DMS 273 (cell line): ENCODE measurements around the gene ZFYVE28.
"Not testable (repeated sequence)": the region's sequence is repeated elsewhere in the genome, so short reads cannot be mapped to it uniquely, and the experiment has no call there.

Experiments
- DNase-seq: peaks from one replicate; lab custom pipeline; 2025; ENCODE audit not compliant: unreplicated experiment; lab: John Stamatoyannopoulos, UW

Gene ZFYVE28

DNA sequence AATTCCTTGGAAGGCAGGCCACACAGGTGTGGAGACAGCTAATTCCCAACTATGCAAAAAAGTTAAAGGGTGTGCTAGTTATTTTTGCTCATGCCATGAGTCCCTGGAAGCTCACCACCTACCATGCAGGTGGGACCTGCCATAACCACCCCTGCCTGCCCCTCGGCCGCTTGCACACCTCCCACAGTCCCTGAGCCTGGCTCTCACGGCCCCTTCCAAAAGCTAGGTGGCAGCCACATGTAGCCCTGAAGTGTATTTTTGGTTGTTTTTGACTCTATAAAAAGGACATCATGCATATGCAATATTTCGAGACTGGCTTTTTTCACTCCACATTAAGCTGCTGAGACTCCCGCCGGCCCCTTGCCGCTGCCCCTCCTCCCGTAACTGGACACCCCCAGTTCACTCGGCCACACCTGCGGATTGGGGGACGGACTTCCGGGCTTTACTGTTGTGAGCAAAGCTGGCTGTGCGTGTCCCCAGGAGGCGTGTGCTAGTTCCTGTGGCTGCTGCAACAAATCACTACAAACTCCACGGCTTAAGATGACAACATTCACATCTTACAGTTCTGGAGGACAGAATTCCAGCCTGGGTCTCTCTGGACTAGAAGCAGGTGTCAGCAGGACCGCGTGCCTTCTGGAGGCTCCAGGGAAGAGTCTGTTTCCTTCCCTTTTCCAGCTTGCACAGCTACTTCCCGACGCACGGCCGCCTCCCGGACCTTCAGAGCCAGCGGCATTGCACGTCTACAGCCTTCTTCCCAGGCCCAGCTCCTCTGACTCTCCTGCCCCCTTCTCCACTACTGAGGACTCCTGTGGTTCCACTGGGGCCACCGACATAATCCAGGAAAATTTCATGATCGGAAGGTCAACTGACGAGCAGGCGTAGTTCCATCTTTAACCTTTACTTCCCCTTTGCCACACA is 24.8 kb downstream of the ZFYVE28 start:
- DNase-seq = no peak

DNA sequence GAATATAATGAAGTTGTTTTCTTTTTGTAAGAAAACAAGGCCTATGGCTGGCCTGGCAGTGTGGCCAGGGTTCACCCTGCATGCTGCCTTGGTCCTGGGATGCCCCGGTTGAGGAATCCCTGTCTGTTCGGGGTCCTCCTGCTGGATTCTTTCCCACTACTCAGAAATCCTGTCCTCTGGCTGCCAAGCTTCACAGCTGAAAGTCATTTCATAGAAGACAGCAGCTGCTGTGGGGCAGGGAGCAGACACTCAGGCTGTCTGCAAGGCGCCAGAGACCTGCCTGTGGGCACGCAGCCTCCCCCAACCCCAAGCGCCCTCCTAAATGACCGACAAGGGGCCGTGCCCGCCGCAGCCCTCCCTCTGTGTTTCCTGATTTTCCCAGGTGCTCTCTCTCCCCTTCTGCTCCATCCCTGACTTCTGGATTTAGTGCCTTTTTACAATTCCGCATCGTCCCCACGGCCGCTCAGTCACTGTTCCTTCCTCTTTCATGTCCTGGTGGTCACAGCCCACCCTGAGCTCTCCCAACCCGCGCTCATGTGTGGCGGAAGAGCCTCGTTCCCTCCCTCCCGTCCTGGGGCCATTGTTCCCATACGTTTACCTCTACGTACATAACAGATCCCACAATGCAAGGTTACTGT is 27.5 kb downstream of the ZFYVE28 start:
- DNase-seq = peak; percentile 12

DNA sequence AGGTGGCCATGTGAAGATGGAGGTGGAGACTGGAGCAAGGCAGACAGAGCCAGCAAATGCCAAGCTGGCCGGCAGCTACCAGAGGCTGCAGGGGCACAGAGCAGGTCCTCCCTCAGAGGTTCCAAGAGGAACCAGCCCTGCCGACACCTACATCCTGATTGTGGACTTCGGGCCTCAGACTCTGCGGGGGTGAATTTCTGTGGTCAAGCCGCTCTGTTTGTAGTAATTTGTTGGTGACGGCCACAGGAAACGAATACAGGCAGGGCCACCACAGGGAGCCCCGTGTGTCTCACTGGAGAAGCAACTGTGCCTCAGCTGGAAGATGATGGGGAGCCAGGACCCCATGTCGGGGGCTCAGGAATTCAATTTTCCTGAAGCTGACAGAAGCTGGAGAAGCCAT is 28.3 kb downstream of the ZFYVE28 start:
- no peak for DNase-seq

DNA sequence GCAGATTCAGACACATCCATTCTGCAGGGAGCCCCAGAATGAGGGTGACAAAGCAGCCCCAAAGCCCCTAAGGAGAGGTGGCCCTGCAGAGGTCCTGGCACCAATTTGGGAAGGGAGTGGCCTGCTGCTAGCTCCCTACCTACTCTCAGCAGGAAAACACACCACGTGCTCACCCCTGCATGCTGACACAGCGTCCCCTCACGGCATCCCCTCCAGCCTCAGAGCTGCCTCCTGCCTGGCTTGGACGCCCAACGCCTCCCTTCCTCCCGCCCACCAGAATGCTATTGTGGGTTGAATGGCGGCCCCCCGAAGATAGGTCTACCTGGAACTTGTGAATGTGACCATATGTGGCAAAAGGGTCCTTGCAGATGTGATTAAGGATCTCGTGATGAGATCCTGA is 28.8 kb downstream of the ZFYVE28 start:
- no peak for DNase-seq

DNA sequence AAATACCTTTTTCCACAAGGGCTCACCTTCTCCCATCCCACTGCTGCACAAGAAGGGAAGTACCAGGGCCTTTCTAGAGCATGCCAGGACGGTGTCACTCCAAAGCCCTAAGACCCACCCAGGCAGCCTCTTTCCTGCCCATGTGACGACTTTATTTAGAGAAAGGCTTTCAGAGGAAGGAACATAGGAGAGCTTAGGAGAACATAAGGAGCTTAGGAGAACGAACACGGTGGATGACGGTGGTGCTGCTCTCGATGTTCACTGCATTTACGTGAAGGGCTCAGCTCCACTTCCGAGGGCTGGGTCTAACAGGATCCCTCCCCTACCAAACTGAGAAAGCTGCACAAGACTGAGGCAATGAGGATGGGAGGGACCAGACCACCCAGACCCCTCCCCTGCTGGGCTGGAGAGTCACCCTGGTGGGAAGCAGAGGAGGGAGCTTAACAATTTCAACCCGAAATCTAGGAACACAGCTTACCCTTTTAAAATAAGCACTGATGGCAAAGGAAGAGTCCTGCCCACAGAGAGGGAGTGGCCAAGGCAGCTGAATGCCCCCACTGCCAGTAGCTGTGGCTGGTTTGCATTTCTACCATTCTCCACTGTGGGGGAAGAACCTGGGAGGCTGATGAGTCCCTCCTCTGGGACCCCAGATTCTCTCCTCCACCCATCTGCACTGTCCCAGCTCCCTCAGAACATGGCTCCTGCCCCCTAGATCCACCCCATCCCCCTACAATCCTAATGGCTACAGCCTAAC is 29.8 kb downstream of the ZFYVE28 start:
- DNase-seq = no peak

DNA sequence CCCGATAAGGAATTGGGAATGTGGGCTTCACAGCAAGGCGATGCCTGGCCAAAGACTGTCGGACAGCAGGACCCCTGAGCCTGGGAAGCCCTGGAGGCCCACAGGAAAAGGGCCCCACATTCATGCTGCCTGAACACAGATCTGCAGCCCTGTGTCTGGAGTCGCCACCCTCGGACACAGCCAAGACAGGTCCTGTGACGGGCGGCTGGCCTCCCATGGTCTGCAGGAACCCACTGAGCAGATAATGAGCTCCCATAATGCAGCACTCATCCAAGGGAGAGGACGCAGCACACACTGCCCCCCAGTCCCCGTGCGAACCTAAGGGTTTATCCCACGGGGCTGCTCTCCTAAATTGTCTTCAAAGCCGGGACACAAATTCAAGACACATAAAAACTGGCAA is 30.6 kb downstream of the ZFYVE28 start:
- no peak for DNase-seq

DNA sequence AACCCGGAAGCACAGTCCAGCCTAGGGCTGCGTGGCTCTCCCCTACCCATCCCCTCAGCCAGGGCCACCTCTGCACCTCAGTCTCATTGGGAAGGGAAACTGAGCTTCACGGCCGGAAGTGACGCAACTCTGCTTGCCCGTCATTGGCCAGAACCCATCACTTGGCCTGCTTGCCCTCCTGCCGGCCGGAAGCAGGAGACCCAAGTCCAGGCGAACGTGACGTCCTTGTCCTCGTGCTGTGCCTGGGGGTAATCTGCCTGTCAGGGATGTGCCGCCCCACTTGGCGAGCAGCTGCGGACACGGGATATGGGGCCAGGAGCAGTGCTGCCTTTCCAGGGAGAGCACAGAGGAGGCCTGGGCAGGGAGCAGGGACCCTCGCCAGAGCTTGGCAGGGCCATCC is 31.2 kb downstream of the ZFYVE28 start:
- no peak for DNase-seq

DNA sequence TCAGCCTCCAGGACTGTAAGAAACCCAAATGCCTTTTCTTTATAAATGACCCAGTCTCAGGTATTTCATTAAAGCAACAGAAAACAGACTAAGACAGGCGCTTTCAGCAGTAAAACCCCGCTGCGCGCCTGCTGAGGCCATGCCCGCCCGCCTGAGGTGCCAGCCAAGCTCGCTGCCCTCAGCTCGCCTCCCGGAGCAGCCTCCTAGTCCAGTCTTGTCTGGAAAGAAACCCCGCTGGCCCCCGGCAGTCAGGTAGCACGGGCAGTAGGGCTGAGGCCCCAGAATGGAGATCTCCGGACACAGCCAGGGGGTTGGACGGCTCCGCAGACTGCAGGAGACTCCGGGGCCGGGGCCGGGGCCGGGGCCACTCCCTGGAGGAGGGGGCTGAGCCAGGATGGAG is 31.7 kb downstream of the ZFYVE28 start:
- DNase-seq = no peak

DNA sequence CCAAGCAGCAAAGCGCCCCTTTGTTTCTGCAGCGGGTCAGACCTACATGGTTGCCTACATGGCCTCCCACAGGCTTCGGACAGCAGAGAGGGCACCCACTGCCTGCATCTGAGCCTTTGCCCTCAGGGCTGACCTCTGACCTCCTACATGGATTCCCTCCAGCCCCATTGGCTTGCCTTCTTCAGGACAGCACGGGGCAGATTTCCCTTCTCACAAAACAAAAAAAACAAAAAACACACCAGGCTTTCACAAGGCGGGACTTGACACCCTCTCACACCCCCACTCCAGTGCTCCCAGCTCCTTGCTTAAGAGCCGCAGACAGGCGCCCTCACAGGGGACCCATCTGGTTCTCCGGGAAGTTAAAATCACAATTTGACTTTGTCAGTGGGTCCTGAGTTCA is 32.9 kb downstream of the ZFYVE28 start:
- no peak for DNase-seq

DNA sequence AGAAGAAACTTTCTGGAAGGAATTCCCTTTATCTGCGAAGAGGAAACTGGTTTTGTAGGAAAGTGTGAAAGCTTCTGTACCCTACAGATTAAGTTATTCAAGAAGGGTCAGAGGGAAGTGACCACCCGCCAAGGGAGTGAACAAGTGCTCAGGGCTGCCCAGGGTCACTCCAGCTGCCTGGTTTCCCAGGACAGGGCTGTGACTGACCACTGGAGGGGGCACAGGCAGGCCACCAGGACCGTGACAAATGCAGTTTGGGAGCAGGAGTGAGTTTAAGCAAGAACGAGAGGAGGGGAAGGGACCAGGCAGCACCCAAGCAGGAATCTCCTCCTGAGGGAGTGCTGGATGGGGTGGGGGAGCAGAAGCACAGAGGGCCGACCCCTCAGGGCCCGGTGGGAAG is 34.2 kb downstream of the ZFYVE28 start:
- no peak for DNase-seq

DNA sequence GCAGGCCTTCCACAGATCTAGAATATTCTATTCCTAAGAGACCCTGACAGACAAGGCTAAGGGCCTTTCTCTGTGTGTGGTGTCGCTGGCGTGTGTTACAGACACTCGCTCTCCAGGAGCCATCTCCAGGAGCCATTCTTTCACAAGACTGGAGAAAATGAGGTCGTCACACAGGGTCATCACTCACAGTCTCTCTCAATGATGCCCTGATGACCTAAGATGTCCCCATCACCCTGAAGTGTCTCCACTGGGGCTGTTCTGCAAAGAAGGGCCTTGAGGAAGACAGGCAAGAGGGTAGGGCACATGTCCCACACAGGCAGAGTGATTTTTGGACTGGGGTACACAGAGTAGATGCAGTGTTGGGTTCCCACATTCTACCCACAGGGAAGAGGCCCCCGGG is 34.7 kb downstream of the ZFYVE28 start:
- no peak for DNase-seq

DNA sequence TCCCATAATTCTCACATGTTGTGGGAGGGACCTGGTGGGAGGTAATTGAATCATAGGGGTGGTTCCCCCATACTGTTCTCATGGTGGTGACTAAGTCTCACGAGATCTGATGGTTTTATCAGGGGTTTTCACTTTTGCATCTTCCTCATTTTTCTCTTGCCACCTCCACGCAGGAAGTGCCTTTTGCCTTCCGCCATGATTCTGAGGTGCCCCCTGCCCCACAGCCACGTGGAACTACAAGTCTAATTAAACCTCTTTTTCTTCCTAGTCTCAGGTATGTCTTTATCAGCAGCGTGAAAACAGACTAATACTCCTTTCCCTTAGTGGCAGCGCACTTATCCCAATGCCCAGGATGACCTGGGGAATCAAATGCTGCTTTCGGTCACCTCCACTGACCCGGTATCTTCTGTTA is 35.2 kb downstream of the ZFYVE28 start:
- not testable (repeated sequence) for DNase-seq

DNA sequence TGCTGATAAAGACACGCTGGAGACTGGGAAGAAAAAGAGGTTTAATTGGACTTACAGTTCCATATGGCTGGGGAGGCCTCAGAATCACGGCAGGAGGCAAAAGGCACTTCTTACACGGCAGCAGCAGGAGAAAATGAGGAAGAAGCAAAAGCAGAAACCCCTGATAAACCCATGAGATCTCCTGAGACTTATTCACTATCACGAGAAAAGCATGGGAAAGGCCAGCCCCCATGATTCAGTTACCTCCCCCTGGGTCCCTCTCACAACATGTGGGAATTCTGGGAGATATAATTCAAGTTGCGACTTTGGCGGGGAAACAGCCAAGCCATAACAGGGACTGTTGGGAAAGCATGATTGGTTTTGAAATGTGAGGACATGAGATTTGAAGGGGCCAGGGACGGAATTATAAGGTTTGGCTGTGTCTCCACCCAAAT is 35.7 kb downstream of the ZFYVE28 start:
- DNase-seq = not testable (repeated sequence)

DNA sequence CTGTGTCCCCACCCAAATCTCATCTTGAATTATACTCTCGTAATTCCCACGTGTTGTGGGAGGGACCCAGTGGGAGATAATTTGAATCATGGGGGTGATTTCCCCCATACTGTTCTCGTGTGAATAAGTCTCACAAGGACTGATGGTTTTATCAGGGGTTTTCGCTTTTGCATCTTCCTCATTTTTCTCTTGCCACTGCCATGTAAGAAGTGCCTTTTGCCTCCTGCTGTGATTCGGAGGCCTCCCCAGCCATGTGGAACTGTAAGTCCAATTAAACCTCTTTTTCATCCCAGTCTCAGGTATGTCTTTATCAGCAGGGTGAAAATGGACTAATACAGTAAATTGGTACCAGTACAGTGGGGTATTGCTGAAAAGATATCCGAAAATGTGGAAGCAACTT is 37.9 kb downstream of the ZFYVE28 start:
- DNase-seq = not testable (repeated sequence)

DNA sequence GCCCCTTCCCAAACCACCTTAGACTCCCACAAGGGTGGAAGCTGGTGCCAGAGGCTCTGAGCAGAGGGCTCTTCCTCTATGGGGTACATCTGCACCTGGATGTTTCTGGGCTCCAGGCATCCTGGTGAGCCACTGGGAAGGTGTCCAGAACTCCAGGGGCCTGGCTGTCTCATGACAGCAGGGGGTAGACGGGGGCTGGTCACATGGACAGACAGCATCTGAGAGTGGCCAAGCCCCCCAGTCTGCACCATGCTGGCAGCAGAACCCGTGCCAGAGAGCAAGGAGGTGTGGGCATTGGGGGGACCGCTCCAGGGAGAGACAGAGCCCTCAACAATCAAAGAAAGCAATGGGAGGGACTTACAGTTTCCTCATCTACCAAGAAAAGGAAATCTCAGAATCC is 39.5 kb downstream of the ZFYVE28 start:
- no peak for DNase-seq

DNA sequence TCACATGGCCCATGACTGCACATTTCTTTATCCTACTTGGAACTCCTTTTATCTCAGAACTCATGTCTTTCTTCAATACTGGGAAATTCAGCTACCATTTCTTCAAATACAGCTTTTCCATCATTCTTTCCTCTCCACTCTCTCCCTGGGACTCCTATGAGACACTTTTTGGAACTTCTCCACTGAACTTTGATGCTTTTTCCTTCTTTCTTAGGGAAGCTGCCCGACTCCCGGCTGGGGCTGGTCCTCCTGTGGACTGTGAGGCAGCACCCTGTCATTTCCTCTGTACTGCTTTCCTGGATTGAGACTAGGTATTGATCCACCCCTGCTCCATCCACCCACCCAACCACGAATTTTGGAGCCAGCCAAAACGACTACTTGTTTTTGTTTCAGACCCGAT is 40.0 kb downstream of the ZFYVE28 start:
- no peak for DNase-seq

DNA sequence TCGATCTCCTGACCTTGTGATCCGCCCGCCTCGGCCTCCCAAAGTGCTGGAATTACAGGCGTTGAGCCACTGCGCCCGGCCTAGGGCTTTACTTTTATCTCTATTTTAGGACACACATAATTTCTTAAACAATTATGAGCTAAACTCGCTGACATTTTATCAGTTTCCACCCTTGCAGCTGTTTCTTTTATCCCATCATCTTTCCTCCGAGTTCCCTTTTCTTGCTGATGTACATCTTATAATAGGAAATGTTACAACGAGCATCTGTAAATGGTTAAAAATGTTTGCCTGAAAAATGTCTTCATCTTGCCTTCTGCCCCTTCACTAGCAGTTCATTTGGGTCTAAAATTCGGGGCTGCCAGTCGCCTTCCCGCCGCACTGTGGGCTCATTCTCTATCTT is 41.2 kb downstream of the ZFYVE28 start:
- DNase-seq = no peak

DNA sequence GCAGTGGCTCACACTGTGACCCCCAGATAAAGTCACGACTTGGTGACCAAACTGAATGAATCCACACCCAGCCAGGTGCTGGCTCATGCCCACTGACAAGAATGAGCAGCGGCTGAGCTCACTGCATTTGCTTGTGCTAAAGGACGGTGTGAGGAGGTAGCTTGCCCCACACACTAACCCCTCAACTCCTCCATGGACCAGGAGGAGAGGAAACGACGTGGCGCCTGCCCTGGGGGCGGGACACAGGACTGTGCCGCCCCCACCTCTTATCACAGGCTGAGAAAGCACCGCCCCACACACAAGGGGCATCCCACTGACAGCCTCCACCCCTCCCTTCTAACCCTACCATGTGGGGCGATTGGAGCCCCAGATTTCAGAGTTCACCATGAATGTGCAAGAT is 43.0 kb downstream of the ZFYVE28 start:
- no peak for DNase-seq

DNA sequence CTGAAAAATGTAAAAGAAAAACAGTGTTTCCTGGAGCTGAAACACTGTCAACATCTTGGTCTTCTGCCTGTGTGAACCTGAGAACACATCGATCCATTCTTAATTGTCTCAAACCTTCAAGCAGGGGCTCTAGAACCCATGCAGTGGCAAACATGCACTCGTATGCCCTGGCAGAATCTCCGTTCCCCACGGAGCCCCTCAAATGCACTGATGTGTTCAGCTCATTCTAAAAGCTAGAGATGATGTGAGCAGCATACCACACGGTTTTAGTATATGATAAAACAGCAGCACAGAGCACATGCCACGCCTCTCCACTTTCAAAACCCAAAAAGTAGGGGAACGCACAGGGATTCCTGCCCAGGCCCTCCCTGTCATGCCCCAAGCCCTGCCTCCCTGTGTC is 44.9 kb downstream of the ZFYVE28 start:
- DNase-seq = no peak

DNA sequence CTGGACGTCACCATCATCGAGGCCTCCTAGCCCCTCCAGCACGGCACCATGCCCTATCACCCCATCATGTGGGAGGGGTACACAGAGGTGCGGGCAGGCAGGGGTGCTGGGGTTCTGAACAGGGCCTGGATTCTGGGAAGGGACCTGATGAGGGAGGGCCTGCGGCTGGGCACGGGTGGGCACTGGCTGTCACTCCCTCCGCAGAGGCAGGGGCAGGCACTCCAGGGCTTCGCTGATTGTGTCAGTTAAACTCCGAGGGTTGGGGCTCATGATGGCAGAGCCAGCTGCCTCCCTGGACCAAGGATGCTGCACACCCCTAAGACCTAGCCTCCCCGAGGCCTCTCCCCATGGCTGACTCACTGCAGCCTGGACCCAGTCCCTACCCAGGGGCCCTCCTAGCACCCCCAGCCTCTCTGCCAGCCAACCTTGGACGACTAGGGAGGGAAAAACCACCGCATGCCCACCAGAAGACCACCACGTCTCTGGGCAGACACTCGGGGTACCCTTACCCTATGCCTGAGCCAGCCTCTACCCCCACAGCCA is 45.9 kb downstream of the ZFYVE28 start:
- no peak for DNase-seq

DNA sequence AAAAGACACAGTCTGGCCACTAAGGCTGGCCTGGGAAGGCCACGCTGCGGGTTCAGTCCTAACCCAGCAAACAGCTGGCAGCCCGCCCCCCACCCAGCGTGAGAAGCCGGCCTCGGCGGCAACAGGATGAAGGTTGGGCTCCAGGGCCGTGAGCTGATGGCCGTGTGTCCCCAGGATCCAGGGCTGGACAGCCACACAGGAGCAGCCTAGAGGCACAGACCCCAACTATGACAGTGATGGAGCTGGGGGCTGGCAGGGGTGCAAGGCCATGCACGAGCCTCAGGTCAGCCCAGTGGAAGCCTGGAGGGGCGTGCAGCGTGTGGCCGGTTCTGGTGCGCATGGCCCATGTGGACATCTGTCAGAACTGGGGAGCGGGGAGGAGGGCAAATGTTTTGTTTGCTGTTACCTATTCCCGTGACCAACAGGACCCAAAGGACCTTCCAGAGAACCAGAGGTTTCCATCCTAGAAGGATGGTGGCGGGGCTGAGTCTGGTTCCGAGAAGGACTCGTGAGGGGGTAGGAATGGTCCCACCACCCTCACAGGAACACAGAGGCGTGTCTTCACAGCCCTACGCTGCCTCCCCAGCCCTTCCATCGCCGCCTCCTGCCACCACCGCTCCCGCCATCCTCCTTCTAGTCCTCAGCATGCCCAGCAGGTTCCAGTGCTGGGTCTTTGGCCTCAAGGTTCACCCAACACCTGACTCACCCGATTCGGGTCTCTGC is 46.5 kb downstream of the ZFYVE28 start:
- no peak for DNase-seq
